GM18520 (cell line): ENCODE results near the gene CPT1C.
"Not testable (repeated sequence)": the region's sequence is repeated elsewhere in the genome, so short reads cannot be mapped to it uniquely, and the experiment has no call there.

Experiments used
- ATAC-seq: cut with Tn5 transposase; IDR thresholded peaks from one replicate; pipeline ENCODE4 v1.9.1; 2021; ENCODE audit not compliant: unreplicated experiment

CPT1C gene

GRCh38 chr19:49701271-49701786 lies 10.4 kb downstream of the CPT1C start:
- no peak for ATAC-seq

GRCh38 chr19:49704888-49705642 lies 14.1 kb downstream of the CPT1C start:
- no peak for ATAC-seq

DNA sequence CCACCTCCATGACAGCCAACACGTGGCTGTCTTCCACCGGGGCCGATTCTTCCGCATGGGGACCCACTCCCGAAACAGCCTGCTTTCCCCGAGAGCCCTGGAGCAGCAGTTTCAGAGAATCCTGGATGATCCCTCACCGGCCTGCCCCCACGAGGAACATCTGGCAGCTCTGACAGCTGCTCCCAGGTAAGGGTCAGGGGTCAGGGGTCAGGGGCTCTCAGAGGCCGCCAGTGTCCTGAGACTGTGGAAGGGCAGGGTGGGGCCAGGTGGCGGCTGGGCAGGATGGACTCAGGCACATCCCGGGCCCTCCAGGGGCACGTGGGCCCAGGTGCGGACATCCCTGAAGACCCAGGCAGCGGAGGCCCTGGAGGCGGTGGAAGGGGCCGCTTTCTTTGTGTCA lies 15.0 kb downstream of the CPT1C start:
- ATAC-seq, result no peak

- ATAC-seq, result no peak
Measured at GRCh38 chr19:49710372-49710951, 19.5 kb downstream of the CPT1C start.

DNA sequence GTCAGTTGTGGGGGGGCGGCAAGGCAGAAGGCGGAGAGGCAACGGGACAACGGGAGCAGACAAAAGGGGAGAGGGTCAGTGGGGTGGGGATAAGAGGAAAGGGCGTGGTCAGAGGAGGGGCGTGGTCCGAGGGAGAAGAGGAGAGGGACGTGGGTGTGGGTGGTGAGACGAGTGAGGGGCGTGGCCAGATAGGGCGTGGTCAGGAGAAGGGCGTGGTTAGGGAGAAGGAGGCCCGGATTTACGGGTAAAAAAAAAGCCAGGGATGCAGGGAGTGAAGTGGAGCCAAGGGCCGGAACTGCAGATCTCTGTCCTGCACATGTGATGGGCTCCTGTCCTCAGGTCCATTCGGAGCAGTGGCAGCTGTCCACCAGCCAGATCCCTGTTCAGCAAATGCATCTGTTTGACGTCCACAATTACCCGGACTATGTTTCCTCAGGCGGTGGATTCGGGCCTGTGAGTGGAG lies 21.5 kb downstream of the CPT1C start:
- no peak for ATAC-seq

DNA sequence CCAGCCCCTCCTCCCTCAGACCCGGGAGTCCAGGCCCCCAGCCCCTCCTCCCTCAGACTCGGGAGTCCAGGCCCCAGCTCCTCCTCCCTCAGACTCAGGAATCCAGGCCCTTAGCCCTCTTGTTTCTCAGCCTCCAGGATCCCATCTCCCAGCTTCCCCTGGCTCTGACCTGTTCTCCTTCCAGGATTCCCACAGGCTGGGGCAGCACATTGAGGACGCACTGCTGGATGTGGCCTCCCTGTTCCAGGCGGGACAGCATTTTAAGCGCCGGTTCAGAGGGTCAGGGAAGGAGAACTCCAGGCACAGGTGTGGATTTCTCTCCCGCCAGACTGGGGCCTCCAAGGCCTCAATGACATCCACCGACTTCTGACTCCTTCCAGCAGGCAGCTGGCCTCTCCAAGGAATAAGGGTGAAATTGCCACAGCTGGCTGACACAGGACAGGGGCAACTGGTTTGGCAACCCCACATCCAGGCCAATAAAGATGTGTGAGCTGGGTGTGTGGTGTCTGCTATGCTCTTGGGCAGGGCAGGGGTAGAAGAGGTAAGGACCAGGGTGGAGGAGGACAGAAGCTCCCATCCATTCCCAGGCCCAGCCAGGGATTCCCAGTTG lies 22.4 kb downstream of the CPT1C start:
- ATAC-seq, result no peak

DNA sequence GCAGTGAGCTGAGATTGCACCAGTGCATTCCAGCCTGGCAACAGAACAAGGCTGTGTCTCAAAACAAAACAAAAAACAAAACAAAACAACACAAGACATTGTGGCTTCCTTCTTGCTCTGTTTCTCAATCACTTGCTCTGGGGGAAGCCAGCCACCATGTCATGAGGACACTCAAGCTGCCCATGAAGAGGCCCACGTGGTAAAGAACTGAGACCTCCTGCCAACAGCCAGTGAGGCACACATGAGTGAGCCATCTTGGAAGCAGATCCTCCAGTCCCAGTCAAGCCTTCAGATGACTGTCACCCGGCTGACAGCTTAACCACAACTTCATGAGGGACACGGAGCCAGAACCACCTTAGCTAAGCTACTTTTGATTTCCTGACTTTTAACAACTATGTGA lies 25.2 kb downstream of the CPT1C start:
- ATAC-seq, result no peak

DNA sequence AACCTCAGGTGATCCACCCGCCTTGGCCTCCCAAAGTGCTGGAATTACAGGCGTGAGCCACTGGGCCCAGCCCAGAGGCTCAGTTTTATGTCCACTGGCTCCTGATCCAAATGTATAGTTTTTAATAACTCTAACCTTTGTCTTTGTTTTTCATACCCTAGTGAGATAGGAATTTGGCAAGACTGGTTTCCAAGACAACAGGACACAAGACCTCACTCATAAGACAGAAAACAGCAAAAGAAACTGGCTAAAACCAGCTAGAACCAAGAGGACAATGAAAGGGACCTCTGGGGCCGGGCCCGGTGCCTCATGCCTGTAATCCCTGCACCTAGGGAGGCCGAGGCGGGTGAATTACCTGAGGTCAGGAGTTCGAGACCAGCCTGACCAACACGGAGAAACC lies 27.6 kb downstream of the CPT1C start:
- ATAC-seq, result no peak

DNA sequence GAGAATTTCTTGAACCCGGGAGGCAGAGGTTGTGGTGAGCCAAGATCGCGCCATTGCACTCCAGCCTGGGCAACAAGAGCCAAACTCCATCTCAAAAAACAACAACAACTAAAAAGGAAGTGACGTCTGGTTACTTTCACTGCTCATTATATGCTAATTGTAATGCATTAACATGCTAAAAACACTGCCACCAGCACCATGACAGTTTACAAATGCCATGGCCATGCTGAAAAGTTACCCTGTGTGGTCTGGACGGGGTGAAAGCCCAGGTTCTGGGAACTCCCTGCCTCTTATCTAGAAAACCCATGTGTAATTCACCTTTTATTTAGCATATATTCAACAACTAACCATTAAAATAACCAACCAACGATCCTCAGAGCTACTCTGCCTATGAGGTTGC lies 28.1 kb downstream of the CPT1C start:
- no peak for ATAC-seq

- ATAC-seq, result not testable (repeated sequence)
Measured at GRCh38 chr19:49719420-49719819, 28.5 kb downstream of the CPT1C start.

- ATAC-seq, result no peak
Measured at GRCh38 chr19:49727217-49728030, 36.5 kb downstream of the CPT1C start.

DNA sequence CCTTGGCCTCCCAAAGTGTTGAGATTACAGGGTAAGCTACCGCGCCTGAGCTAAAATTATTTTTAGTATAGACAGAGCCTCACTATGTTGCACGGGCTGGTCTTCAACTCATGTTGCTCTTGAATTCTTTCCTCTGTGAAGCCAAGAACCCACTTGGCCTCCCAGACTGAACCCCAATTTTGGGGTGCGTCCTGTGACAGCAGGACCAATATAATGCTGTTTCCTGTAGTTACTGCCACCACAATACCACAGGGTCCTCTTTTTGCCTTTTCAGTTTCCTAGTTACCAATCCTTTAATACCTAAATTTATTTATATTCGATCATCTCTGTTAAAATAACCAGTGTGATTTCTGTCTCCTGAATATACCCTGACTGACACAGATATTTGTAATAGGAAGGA lies 39.2 kb downstream of the CPT1C start:
- no peak for ATAC-seq

GRCh38 chr19:49738268-49738667 lies 47.4 kb downstream of the CPT1C start:
- ATAC-seq, result no peak

DNA sequence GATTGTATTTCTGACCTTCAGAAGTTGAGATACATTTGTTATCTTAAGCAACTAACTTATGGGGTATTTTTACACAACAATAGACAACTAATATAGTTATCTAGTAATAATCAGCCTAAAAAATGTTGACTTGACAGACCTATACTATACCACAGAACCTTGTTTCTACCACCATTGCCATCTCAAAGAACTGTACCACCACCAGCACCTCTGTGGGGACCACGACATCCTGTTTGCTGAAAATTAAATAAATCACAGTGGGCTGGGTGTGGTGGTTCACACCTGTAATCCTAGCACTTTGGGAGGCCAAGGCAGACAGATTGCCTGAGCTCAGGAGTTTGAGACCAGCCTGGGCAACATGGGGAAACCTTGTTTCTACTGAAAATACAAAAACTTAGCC lies 48.2 kb downstream of the CPT1C start:
- no peak for ATAC-seq

- ATAC-seq, result no peak
Measured at GRCh38 chr19:49739933-49740332, 49.0 kb downstream of the CPT1C start.

GRCh38 chr19:49741210-49741844 lies 50.4 kb downstream of the CPT1C start:
- ATAC-seq, result no peak

DNA sequence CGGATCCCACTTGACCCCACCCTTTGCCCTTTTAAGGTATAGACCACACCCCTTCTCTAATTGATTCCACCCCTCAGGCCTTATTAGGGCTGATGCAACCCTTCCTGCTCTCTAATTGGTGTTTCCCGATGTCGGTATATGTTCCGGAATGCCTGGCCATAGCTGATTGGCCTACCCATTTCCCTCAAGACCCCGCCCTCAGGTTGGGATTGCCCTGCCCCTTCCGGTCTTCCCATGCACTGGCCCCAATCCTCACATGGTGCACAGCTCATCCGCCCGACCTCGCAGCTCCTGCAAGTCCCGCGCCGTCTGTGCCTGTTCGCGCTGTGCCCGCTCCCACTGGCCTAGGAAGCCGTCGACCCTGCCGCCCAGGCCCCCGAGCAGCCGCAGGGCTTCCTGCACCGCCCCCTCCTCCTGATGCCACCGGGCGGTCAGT lies 54.0 kb downstream of the CPT1C start:
- no peak for ATAC-seq

GRCh38 chr19:49746206-49746958 lies 55.5 kb downstream of the CPT1C start:
- no peak for ATAC-seq

DNA sequence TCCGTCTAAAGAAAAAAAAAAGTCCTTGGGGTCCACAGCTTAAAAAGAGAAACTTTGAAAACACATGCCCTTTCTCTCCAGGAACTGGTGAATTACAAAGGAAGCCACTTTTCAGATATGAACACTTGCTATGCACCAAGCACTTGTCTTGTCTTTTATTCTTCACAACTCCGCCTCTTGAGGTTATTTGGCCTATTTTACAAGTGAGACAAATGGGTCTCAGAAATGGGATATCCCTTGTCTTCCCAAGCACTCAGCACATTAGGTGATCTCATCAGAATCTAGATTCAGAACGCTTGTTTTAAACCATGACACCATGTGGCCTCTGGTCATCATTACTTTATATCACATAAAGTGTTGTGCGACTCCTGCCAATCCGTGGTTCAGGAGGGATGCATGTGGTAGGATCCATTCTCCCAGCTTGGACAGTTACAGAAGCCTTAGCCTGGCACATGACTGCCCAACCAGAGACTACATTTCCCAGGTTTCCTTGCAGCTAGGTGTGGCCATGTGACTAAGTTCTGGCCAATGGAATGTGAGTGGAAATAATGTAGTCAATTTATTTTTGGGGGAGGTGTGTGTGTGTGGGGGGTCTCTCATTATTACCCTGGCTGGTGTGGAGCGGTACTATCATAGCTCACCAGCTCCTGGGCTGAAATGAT lies 58.3 kb downstream of the CPT1C start:
- no peak for ATAC-seq
